GM12865 (cell line): ENCODE measurements around the gene SDCCAG8.

Experiments
- DNase-seq: peaks from one replicate; pipeline ENCODE4 v3.0.0; 2010; ENCODE audit warnings: low read depth
- H3K4me3 ChIP-seq: 2 replicates; pipeline ENCODE4 v1.5.1; 2011; ENCODE audit warnings: mild to moderate bottlenecking, low read depth, low read length, control low read depth
- TF ChIP-seq, protein P1 (sequence below): IDR thresholded peaks from 2 replicates; pipeline ENCODE4 v1.5.1; 2011; ENCODE audit warnings: low read length, control low read depth, low read depth, inconsistent platforms; ENCODE audit not compliant: insufficient read depth; ENCODE audit errors: missing control alignments

The SDCCAG8 gene

DNA sequence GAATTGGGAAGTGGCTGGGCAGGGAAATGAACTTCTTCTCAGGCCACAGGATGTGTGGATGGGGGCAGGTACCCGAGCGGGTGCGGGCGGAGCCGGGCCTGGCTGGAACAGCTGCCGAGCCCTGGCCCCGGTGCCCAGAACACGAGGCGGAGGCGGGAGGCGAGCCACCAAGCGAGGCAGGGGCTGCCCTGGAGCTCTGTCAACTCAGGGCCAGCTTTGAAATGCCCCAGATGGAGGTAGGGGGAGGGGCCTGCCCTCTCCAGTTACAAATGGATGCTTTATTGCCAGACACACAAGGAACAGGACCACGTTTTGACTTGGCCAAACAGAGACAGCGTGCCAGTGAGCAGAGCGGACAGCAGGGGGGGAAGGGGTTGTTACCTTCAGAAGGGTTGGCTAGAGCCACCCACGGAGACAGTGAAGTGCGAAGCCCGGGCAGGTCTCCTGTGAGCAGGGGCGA is 240.4 kb downstream of the SDCCAG8 start:
- DNase-seq = no peak
- TF ChIP-seq, protein P1, sequence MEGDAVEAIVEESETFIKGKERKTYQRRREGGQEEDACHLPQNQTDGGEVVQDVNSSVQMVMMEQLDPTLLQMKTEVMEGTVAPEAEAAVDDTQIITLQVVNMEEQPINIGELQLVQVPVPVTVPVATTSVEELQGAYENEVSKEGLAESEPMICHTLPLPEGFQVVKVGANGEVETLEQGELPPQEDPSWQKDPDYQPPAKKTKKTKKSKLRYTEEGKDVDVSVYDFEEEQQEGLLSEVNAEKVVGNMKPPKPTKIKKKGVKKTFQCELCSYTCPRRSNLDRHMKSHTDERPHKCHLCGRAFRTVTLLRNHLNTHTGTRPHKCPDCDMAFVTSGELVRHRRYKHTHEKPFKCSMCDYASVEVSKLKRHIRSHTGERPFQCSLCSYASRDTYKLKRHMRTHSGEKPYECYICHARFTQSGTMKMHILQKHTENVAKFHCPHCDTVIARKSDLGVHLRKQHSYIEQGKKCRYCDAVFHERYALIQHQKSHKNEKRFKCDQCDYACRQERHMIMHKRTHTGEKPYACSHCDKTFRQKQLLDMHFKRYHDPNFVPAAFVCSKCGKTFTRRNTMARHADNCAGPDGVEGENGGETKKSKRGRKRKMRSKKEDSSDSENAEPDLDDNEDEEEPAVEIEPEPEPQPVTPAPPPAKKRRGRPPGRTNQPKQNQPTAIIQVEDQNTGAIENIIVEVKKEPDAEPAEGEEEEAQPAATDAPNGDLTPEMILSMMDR = no peak
- no peak overlapping the region for H3K4me3 ChIP-seq

DNA sequence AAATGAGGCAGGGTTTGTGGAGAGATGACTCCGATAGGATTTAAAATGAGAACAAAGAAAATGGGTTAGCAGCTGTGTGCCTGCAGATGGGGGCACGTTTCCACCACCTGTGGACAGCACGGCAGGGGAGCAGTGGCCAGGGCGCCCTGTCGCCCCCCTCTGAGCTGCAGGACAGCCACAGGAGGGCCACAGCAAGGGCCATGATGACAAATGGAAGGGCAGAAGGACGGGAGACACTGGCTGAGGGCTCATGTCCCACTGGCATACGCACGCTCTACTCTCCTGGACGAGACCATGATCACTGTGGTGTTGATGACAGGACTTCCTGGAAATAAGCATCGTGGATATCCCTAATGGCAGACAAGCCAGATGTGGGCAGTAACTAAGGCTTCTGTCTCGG is 241.0 kb downstream of the SDCCAG8 start:
- TF ChIP-seq, protein P1 = no peak
- no peak for DNase-seq

DNA sequence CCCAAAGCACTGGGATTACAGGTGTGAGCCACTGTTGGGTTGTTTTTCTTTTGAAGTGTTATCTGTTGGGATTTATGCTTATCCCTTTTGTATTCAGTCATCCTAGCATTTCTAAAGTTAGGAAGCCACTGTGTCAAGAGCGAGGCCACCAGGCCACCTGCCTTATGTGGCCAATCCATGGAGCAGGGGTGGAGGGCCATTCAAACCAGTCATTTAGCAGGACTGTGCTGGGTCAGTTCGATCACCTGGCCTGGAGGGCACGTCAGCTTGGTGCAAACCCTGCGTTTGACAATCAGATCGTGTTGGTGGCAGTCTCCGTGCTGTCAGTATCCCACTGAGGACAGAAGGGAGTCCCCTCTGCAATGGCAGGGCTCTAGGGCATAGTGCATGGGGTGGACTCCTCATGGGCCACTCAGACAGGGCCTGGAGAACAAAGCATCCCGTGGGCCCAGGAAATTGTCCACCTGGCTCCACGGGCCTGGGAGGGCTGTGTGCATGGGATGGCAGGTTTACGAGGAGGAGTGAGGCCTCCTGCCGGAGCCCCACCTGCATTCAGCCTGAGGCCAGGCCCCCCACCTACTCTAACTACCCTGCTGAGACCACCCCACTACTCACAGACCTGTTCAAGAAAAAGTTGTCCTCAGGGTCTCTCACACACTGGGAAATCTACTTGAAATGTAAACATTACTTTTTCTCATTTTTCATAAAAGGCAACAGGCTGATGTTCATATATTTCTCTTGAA is 242.3 kb downstream of the SDCCAG8 start:
- DNase-seq = no peak
- TF ChIP-seq, protein P1 = no peak

More for the DNA sequence above, 241.0 kb downstream of the SDCCAG8 start:
- no peak overlapping the region for H3K4me3 ChIP-seq

DNA sequence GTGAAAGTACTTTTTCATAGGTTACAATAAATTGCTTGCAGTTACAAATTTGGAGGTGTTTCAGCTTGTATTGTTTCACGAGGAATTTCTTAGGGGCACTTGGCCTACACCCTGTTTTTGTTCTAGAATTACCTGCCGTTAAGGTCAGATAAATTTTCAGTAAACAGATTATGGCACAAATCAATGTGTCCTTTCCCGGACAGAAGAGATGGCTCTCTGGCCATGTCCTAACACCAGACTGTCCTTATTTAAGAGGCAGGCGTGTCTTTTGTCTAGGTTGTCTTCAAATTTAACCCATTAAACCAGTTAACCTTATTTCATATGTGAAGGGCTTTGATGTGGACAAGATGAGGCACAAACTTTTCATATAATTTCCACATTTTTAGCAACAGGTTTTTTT is 243.4 kb downstream of the SDCCAG8 start:
- H3K4me3 ChIP-seq = no peak overlapping the region
- TF ChIP-seq, protein P1 = no peak
- no peak for DNase-seq

More for the DNA sequence above, 242.3 kb downstream of the SDCCAG8 start:
- no peak overlapping the region for H3K4me3 ChIP-seq

DNA sequence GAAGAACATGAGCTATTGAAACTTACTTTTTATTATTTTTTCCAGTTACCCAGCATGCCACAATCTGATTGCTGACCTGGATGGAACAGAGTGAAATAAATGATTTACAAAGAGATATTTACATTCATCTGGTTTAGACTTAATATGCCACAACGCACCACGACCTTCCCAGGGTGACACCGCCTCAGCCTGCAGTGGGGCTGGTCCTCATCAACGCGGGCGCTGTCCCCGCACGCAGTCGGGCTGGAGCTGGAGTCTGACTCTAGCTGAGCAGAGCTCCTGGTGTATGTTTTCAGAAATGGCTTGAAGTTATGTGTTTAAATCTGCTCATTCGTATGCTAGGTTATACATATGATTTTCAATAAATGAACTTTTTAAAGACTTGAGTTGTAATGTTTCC is 243.9 kb downstream of the SDCCAG8 start:
- H3K4me3 ChIP-seq = no peak overlapping the region
- DNase-seq = no peak
- TF ChIP-seq, protein P1 = no peak

DNA sequence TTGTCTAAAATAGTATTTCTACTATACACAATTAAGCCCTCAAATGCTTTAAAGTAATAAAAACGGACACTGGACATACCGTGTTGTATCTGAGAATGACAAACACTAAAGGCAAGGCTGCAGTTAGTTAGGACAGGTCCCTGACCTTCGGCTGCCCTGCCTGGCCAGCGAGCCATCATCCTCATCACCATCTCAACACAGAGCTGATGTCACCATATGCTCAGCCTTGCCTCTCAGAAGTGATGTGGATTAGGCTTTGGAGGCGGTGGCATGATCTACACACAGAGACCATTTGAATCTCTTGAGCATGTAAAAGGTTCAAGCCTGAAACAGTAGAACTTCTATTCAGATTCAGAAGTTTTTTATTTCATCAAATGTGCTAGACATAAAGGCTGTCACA is 244.7 kb downstream of the SDCCAG8 start:
- DNase-seq = no peak
- TF ChIP-seq, protein P1 = no peak
- H3K4me3 ChIP-seq = no peak overlapping the region

DNA sequence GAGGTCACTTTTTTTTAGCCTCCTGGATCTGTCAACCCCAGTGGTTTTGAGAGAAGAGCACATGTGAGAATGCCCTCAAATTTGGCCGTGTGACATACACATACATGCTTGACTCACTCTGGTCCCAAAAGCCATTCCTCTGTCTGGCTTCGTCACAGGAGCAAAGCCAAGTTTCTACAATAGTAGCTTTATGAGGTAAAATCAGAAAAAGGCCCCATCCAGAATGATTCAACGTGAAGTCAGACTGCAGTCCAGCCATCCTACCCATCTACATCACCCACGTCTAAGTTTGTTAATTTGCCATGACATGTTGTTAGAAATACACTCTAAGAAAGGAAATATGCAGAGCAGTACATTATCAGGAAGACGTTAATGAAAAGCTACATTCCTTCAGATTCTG is 245.2 kb downstream of the SDCCAG8 start:
- TF ChIP-seq, protein P1 = no peak
- no peak overlapping the region for H3K4me3 ChIP-seq
- DNase-seq = no peak
